Right ventricle myocardium inferior (tissue), 1 donor: ENCODE results near the gene GATB. TPM values are rescaled to one million over a fixed set of nuclear protein-coding genes. Genes with fewer than 3 reads are reported as not detected.

Experiments used
- ATAC-seq: fragments of 200-7000 bp; cut with Tn5 transposase; one replicate; pipeline ENCODE4 v1.9.1; 2020; ENCODE audit warnings: mild to moderate bottlenecking, moderate library complexity
- DNase-seq: peaks from one replicate; pipeline ENCODE4 v3.0.0; 2021; ENCODE audit errors: missing footprints
- intact Hi-C: fragments of 100-400 bp; cut with DNase I; formaldehyde crosslinking; loops from one replicate; pipeline ENCODE4 v1.11.0; 2022
- total RNA-seq: library from RNA; stranded (reverse); fragmentation: NEBNext Ultra II Directional; extraction: Animal tissue kit (Norgen Biotek cat#: 25700); gene quantifications from one replicate; pipeline ENCODE4 v1.2.1, GENCODE V29; 2021
- donor health status: DM: no; HTN: yes; CAD: no; lungs with severe emphysema.

The GATB gene
- total RNA-seq, 1 donor from 2014 or later, result 171 TPM

- ATAC-seq, result no peak
- intact Hi-C loops, result no loop called here
- no peak for DNase-seq
Observed at GRCh38 chr4:151668689-151669402, 92.0 kb downstream of the GATB start.

- ATAC-seq (no peak), DNase-seq (no peak)
- intact Hi-C loops, result no loop called here
Observed at GRCh38 chr4:151667666-151668065, 93.1 kb downstream of the GATB start.

- intact Hi-C loops, result no loop called here
- no peak for DNase-seq
- ATAC-seq, result no peak
Observed at GRCh38 chr4:151667048-151667447, 93.8 kb downstream of the GATB start.

- intact Hi-C loops, result no loop called here
- ATAC-seq (no peak), DNase-seq (no peak)
Observed at GRCh38 chr4:151666501-151666900, 94.3 kb downstream of the GATB start.

- ATAC-seq (no peak), DNase-seq (no peak)
- intact Hi-C loops, result no loop called here
Observed at GRCh38 chr4:151665785-151666127, 95.1 kb downstream of the GATB start.

- intact Hi-C loops, result no loop called here
- no peak for DNase-seq
- ATAC-seq, result no peak
Observed at GRCh38 chr4:151665022-151665784, 95.6 kb downstream of the GATB start.

GRCh38 chr4:151664289-151664688, 96.5 kb downstream of the GATB start:
- ATAC-seq (no peak), DNase-seq (no peak)
- intact Hi-C loops, result no loop called here

GRCh38 chr4:151663109-151663508, 97.7 kb downstream of the GATB start:
- ATAC-seq, result no peak
- no peak for DNase-seq
- intact Hi-C loops, result no loop called here

- ATAC-seq (no peak), DNase-seq (no peak)
- intact Hi-C loops, result no loop called here
Observed at GRCh38 chr4:151661873-151662272, 98.9 kb downstream of the GATB start.

GRCh38 chr4:151660676-151661075, 100.1 kb downstream of the GATB start:
- intact Hi-C loops, result no loop called here
- no peak for ATAC-seq
- DNase-seq, result no peak

GRCh38 chr4:151659601-151660364, 101.0 kb downstream of the GATB start:
- intact Hi-C loops, result no loop called here
- ATAC-seq (no peak), DNase-seq (no peak)

- ATAC-seq (no peak), DNase-seq (no peak)
Observed at GRCh38 chr4:151658959-151659600, 101.7 kb downstream of the GATB start.

GRCh38 chr4:151657896-151658295, 102.9 kb downstream of the GATB start:
- intact Hi-C loops, result no loop called here
- ATAC-seq (no peak), DNase-seq (no peak)

More at GRCh38 chr4:151658959-151659600, 101.7 kb downstream of the GATB start:
- intact Hi-C loops, result no loop called here

GRCh38 chr4:151656058-151656457, 104.7 kb downstream of the GATB start:
- intact Hi-C loops, result no loop called here
- ATAC-seq, result no peak
- no peak for DNase-seq

GRCh38 chr4:151653548-151653918, 107.3 kb downstream of the GATB start:
- intact Hi-C loops, result no loop called here
- DNase-seq, result no peak
- no peak for ATAC-seq

GRCh38 chr4:151652841-151653547, 107.8 kb downstream of the GATB start:
- intact Hi-C loops, result no loop called here
- ATAC-seq, result no peak

GRCh38 chr4:151651496-151651895, 109.3 kb downstream of the GATB start:
- ATAC-seq, result no peak
- intact Hi-C loops, result no loop called here
- DNase-seq, result no peak

More at GRCh38 chr4:151652841-151653547, 107.8 kb downstream of the GATB start:
- DNase-seq, result no peak

GRCh38 chr4:151649479-151649878, 111.3 kb downstream of the GATB start:
- no peak for ATAC-seq
- no peak for DNase-seq
- intact Hi-C loops, result no loop called here

- no peak for DNase-seq
- intact Hi-C loops, result no loop called here
- no peak for ATAC-seq
Observed at GRCh38 chr4:151646322-151646721, 114.5 kb downstream of the GATB start.
